Amniotic epithelial cell (primary cell): Measurements from ENCODE around the gene CFAP43.
"Not testable (repeated sequence)": the region's sequence is repeated elsewhere in the genome, so short reads cannot be mapped to it uniquely, and the experiment has no call there.

Experiments
- DNase-seq: peaks from one replicate; pipeline ENCODE4 v3.0.0-alpha.2; 2010; ENCODE audit warnings: low read depth

The CFAP43 gene

GRCh38 chr10:104255311-104255981 lies 23.3 kb upstream of the CFAP43 start:
- DNase-seq, result peak; percentile 85

- peak; percentile 71 for DNase-seq
Measured at GRCh38 chr10:104254493-104255310, 22.5 kb upstream of the CFAP43 start, which contains the start of gene GSTO1. Gene GSTO1, plus strand, starts transcription at chr10:104254892. Its CDS starts 37 bp downstream, at chr10:104254929.

- peak; percentile 48 for DNase-seq
Measured at GRCh38 chr10:104253606-104254410, 21.6 kb upstream of the CFAP43 start.

DNA sequence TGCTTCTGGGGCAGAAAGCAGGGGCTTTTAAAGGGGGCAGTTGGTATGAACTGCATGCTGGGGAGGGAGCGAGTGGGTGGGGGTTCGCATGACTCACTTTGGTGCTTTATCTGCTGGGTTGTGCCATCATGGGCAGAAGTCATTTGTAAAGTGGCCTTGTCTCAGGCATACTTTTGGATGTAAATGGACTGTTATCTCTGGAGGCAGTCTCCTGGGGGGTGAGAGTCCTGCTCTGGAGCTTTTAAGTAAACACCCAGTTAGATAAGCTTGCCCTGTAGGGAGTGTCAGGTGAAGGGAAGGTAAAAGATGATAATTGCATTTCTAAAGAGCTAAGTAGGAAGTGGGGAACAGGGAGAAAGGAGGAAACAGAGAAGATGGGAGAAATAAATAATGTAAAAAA lies 20.9 kb upstream of the CFAP43 start:
- DNase-seq, result peak; percentile 12

DNA sequence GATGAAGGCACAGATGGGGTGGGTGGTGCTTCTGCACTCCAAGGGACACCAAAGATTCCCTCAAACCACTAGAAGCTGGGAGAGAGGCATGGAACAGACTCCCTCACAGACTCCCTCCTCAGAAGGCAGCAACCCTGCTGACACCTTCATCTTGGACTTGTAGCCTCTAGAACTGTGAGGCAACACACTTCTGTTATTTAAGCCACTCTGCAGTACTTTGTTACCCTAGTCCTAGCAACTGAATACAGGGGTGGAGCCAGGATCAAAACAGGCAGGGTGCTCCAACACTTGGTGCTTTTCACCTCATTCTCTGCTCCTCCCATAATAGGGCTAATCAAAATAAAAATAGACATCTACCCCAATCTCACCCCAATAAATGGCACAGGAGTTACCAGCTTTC lies 20.2 kb upstream of the CFAP43 start:
- no peak for DNase-seq

- no peak for DNase-seq
Measured at GRCh38 chr10:104251443-104251842, 19.3 kb upstream of the CFAP43 start.

DNA sequence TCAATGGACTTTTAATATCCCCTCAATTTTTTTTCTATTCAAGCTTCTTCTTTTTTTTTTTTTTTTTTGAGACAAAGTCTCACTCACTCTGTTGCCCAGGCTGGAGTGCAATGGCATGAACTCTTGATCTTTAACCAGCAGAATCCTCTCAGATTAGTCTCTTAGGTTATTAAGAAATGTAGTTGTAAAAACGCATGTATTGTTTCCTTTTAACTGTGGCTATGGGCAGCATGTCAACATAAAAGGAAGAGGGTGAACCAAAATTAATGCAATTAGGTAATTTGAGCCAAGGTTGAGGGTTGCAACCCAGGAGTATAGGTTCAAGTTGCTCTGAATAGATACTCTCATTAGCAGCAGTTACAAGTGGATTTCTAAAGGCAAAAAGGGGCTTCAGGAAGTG lies 18.2 kb upstream of the CFAP43 start:
- DNase-seq, result no peak

GRCh38 chr10:104248931-104249330 lies 16.8 kb upstream of the CFAP43 start:
- not testable (repeated sequence) for DNase-seq

DNA sequence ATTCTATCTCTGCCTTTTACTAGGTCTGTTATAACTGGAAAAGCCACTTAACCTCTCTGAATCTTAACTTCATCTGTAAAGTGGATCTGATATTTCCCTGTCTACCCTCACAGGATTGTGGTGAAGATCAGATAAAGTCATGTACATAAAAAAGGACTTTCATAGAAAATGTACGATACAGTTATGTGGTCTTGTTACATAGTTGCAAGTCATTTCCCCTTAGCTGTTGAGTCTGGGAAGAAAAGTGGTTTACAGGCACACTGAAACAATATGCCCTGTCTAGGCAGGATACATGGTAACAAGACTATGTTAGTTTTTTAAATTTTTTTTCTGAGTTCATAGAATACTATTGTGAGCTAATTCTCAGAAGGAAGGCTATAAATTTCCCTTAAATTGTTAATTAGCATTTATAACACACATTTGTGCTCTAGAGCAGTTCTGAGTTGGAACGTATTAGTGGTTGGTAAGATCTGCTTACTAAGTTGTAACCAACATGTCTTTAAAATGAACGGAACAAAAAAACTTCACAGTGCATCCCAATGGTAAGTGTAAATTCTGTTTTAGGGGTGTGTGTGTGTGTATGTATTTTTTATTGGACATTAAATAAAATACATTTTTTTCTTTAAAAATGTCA lies 15.5 kb upstream of the CFAP43 start:
- DNase-seq, result no peak

- DNase-seq, result peak; percentile 27
Measured at GRCh38 chr10:104246976-104247375, 14.8 kb upstream of the CFAP43 start.

GRCh38 chr10:104245066-104245632 lies 13.0 kb upstream of the CFAP43 start:
- no peak for DNase-seq

- DNase-seq, result no peak
Measured at GRCh38 chr10:104243512-104243911, 11.3 kb upstream of the CFAP43 start.

DNA sequence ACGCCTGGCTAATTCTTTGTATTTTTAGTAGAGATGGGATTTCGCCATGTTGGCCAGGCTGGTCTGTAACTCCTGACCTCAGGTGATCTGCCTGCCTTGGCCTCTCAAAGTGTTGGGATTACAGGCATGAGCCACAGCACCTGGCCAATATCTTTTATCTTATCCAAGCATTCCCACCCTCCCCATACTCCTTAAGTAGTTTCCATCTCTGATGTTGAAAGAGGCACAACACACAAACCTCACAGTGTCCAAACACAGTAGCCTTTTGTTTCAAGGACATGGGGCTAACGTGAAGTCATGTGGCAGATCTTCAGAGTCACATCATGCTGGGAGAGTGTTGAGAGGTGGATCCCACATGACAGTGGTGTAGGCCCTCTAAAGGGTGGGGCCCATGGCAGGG lies 10.8 kb upstream of the CFAP43 start:
- DNase-seq, result not testable (repeated sequence)

DNA sequence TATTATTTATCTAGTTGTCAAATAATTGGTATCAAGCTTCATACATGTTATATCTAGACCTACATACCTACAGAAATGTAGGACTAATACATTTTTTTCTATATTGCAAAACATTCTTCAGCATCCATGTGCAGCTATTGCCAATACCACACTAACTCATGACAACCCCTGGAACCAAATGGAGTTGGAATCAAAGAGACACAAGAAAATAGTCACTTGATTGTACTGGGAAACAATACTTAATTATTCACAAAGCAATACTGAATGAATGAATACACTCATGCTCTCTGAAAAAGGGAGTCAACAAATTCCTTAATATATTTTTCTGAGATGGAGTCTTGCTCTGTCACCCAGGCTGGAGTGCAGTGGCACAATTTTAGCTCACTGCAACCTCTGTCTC lies 10.4 kb upstream of the CFAP43 start:
- DNase-seq, result no peak

DNA sequence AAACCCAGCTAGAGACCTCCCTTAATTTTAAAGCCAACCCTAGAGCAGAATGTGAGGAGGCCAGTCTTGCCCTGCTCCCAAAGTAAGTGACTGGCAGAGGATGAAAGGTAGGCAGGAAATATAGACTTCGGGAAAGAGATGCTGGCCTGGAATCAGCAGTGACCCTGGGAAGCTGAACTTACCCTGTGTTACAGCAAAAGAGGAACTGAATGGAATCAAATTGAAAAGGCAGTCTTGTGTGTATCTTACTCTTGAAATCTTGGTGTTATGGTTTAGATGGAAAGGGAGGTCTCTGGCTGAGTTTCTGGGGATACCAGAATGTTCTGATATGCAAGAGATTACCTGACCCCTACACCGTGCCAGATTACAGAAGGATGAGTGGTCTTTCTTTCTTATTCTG lies 7.9 kb upstream of the CFAP43 start:
- no peak for DNase-seq

- no peak for DNase-seq
Measured at GRCh38 chr10:104235801-104236200, 3.6 kb upstream of the CFAP43 start.

GRCh38 chr10:104234934-104235333 lies 2.8 kb upstream of the CFAP43 start:
- DNase-seq, result no peak

DNA sequence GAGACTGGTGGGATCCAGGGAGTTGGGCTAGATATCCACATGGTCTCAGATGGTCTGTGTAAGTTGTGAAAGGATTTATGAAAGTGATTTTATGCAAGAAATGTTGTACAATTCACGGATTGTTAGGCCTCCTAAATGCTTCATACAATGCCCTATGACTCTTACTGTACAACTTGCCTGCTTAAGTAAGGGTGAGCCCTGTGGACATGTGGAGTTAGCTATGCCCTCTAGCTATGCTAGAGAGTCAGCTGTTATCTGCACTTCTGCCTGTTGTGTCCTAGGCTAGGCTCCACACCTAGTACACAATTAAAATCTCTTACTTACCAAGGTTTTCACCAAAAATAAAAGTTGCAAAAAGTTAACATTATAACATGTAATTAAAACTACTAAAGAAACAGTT lies 1.7 kb upstream of the CFAP43 start:
- no peak for DNase-seq

GRCh38 chr10:104232613-104233102 lies 494 bp upstream of the CFAP43 start:
- no peak for DNase-seq

DNA sequence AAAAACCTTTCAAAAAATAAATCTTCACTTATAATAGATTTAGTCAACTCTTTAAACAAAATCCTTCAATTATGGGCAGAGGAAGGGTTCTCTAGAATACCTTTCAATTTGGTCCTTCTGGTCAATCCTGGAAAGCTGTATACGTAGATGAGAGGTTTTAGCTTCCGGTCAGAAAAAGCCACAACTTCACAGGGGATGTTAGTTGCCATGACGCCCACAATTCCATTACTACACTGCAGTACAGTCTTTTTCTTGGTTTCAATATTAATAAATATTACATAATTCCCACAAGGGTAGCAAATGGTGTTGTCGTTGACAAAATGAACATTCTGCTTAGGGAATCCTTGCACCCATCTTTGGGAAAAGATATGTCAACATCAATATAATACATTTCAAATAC lies 1.7 kb downstream of the CFAP43 start:
- DNase-seq, result no peak

DNA sequence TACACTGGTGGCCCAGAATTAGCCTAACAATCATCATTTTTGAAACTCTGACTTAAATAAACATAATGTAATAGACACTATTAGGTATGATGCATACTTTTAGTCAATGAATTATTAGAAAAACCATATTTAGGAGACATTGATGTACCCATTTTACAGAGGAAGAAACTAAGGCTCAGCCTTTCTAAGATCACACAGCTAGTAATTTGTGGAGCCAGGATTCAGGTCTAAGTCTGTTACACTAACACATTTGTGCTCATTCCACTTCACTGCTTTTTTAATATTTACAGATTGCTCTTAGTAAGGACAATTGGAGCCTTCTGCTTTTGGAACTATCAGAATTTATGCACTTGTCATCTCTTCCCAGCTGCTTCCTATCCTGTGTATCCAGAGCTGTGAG lies 8.9 kb downstream of the CFAP43 start:
- DNase-seq, result no peak

- no peak for DNase-seq
Measured at GRCh38 chr10:104220522-104220921, 11.6 kb downstream of the CFAP43 start.
